Amniotic epithelial cell (primary cell): Measurements from ENCODE around the gene WAPL.

Experiments
- DNase-seq: peaks from one replicate; pipeline ENCODE4 v3.0.0-alpha.2; 2010; ENCODE audit warnings: low read depth

The WAPL gene

DNA sequence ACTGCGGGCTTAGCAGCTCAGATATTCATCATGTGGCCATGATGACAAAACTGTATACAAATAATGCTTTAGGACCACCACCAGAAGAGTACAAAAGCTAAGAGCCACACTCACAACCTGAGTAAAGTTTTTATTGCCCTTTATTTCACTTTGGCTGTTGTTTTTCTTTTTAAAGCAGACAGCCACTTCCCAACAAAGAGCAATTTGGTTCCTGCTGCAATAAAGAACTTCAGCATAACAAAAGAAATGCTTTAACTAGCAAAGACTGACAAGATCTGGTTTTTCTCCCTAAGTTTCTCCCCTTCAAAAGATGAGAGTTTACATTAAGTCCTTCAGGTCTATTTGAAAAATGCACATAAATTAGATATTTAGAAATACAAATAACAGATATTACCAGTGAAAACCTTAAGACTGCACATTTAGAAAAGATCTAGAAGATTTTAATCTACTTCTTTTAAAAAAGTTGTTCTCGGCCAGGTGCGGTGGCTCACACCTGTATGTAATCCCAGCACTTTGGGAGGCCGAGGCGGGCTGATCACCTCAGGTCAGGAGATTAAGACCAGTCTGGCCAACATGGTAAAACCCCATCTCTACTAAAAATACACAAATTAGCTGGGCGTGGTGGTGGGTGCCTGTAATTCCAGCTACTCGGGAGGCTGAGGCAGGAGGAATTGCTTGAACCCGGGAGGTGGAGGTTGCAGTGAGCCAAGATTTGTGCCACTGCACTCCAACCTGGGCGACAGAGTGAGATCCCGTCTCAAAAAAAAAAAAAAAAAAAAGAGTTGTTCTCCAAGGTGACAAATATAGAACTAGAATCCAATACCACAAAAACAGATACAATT, 59.4 kb downstream of the WAPL start:
- no peak for DNase-seq

GRCh38 chr10:86451604-86451960, 70.0 kb downstream of the WAPL start:
- DNase-seq: no peak

DNA sequence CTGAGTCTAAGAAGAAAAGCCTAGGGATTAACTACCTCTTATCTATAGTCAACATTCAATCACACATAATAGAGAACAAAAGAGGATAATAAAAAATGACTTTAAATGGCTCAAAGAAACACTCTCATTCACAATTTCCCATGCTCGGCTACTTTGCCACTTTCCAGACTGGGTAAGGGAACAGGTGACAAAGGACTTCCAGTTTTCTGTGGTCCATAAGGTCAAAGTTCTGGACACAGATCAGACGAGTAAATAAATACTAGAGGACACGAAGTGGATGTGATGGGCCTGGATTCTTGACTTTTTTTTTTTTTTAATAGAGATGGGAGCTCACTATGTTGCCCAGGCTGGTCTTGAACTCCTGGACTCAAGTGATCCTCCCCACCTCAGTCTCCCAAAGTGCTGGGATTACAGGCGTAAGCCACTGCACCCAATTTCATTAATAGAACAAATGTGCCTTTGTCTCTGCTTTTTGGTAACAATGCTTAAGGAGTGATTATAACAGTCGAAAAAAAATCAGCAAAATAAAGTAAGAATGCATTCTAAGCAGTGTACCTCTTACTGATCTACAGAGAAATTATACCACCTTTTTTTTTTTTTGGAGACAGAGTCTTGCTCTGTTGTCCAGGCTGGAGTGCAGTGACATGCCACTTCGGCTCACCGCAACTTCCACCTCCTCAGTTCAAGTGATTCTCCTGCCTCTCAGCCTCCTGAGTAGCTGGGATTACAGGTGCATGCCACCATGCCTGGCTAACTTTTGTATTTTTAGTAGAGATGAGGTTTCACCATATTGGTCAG, 70.6 kb downstream of the WAPL start:
- no peak for DNase-seq

DNA sequence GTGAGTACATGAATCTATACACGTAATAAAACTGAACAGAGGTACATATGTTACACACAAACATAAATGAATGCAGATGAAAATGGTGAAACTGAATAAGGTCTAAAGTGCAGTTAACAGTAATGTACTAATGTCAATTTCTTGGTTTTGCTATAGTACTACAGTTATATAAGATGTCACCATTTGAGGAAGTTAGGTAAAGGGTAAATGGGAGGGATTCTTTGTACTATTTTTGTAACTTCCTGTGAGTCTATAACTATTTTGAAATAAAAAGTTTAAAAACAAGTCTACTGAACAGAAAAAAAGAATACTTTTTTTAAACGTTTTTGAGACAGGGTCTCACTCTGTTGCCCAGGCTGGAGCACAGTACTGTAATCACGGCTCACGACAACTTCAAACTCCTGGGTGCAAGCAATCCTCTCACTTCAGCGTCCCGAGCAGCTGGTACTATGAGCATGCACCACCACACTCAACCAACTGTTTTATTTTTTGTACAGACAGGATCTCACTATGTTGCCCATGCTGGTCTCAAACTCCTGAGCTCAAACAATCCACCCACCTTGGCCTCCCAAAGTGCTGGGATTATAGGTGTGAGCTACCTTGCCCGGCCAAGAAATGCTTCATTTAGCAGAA, 71.5 kb downstream of the WAPL start:
- DNase-seq: no peak

GRCh38 chr10:86447432-86447831, 74.2 kb downstream of the WAPL start:
- no peak for DNase-seq

- DNase-seq: peak; percentile 26
Observed at GRCh38 chr10:86446987-86447386, 74.6 kb downstream of the WAPL start.

GRCh38 chr10:86446440-86446839, 75.2 kb downstream of the WAPL start:
- DNase-seq: no peak

GRCh38 chr10:86443936-86444335, 77.7 kb downstream of the WAPL start:
- DNase-seq: peak; percentile 81

DNA sequence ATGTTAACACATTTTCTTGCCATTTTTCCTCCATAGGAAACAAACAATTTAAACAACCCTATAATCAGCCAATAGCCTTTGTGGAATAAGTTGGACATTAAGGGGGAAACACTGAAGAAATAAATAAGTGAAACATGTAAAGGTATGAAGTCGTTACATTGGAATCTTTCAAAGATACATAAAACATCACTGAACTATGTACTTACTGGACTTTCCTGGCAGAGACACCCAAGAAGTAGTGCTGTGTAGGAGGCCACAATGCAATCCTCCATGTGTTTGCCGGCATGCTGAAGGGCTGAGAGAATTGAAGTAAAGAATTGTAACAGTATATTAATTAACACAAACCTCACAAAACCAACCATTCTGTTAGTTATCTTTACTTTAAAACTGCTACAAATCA, 78.5 kb downstream of the WAPL start:
- DNase-seq: peak; percentile 69

- peak; percentile 84 for DNase-seq
Observed at GRCh38 chr10:86440874-86441843, 80.4 kb downstream of the WAPL start.

- peak; percentile 94 for DNase-seq
Observed at GRCh38 chr10:86439544-86439943, 82.0 kb downstream of the WAPL start.

- DNase-seq: no peak
Observed at GRCh38 chr10:86438091-86438749, 83.4 kb downstream of the WAPL start.

- no peak for DNase-seq
Observed at GRCh38 chr10:86437447-86437846, 84.1 kb downstream of the WAPL start.

DNA sequence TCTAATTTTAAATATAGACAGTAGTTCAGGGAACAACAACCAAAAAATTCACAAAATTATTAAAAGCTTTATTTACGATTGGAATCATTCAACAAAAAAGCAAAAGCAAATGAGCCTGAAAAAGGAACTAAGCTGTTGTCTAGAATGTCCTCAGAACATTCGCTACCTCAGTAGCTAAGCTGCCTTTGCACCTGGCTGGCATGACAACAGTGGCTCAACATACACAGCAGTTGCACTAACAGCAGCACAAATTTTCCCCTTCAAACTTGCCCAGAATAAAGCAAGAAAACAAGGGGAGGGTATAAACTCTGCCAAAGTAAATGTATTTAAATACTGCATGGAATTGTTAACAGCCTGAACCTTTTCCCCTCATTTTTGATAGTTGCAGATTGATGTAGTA, 84.6 kb downstream of the WAPL start:
- DNase-seq: no peak

- DNase-seq: no peak
Observed at GRCh38 chr10:86434656-86435055, 86.9 kb downstream of the WAPL start.

DNA sequence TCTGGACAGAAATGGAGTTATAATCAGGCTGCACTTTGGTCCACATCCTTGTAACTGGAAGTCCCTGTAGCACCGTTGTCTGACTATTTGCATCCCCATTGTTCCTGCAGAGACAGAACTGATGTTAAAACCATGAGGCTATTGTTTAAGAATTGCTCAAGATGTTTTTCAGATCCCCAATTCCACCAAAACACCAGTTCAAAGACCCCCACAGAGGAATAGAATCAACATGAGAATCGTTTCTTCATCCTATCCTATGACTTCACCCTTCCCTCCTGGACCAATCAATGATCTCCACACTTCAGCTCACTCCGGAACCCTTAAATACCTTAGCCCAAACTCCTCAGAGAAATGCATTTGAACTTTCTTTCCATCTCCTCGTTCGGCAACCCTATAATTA, 97.9 kb downstream of the WAPL start:
- DNase-seq: no peak

DNA sequence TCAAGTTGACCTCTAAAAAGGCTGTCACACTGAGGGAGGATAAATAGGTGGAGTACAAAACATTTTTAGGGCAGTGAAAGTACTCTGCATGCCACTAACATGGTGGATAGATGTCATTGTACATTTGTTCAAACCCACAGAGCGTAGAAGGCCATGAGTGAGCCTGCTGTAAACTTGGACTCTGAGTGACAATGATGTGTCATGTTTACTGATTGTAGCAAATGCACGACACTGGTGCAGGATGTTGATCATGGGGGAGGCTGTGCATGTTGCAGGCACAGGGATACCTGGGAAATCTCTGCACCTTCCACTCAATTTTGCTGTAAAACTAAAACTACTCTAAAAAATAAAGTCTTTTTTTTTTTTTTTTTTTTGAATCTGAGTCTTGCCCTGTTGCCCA, 102.5 kb downstream of the WAPL start:
- no peak for DNase-seq

DNA sequence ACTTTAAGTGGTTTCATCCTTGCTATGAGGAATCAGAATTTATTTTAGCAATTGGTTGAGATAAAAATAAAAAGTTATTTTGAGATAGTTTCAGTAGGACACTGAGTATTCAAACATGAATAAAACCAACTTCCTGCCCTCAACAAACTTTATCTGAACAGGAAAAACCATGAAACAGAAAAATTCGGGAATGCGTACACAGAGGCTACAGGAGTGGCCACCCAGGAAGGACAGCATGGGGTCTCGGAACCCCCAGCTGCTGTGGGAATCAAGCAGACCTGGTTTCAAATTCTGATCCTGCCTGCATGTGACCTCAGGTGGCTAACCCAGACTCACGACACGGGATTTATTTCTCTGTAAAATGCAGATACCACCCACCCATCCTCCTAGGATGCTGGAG, 106.0 kb downstream of the WAPL start:
- no peak for DNase-seq

DNA sequence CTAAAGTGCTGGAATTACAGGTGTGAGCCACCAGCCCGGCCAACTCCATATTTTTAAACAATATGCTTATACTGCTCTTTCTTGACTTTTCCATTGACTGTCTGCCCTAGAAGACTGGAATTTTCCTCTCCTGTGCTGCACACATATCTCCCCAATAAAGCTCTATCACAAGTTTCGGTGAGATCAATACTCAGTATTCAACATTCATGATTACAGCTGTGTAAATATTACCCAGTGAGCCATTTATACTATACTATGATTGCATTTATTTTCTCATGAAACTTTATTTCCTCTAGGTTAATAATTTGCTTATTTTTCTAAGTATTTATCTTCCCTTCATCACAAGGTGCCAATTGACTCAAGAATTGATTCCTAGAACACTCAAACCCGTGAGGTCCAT, 106.5 kb downstream of the WAPL start:
- DNase-seq: no peak

- DNase-seq: peak; percentile 66
Observed at GRCh38 chr10:86413046-86413728, 108.4 kb downstream of the WAPL start.
